ENCODE measurements around the gene COL8A2. TPM values are rescaled to one million over a fixed set of nuclear protein-coding genes. Genes with fewer than 3 reads are reported as not detected.

The COL8A2 gene
- total RNA-seq, 2 experiments from 2014 or later, result not detected

DNA sequence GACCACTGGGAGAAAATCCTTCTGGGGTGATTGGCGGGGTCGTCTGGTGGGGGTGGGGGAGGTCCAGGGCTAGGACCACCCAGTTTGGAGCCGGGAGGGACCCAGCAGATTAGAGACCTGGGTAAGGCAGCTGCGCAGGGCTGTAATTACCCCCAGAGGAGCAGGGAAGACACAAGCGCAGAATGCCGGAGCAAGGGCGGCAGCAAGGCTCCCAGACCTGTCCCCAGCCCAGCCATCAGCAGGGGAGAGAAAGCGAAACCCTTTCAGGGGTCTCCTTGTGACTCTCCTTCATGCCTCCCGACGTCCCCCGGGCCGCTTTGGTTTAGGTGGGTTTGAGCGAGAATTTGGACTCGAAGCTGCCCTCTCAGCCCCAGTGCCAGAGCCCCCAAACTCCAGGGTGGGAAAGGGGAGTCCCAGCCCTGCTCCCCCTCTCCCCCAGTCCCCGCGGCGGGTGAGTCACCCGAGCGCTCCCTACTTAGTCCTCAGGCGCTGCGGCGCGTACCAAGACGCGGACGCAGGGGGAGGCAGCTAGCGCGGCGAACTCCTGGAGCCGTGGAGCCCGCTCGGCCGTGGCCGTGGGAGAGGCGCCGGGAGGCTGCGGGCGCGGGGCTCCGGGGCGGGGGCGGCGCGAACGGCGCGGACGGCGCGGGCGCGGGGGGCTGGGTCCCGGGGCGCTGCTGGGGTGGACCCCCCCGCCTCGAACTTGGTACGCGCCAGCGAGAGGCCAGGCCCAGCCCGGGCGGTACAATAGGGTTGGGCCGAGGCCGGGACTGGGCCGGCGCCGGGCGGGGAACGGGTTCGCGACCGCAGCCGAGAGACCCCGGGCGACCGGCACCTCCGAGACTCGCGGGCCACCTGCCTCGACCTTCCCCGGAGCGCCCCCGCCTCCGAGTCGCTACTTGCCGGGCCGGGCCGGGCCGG, 30.6 kb upstream of the COL8A2 start, which contains the start of gene MAP7D1:
TSS of gene MAP7D1 (plus strand) at position 753 of the 921 bp plus-strand sequence. CDS start 258 bp downstream, outside the sequence.
- Mint-ChIP-seq H3K4me1 (peaks cover 68% of the 10 kb centered on the region), H3K36me3 (peaks cover 19% of the 10 kb centered on the region), H3K9me3 (ENCODE audit: low read depth) (no peaks in the 10 kb centered on the region), H3K4me3 (peak within 1 kb of the TSS; percentile 91), H3K27ac (peak within 1 kb of the TSS; percentile 92), H3K27me3 (no peaks in the 10 kb centered on the region)
- CTCF ChIA-PET, result interaction anchor here (1.6 to 5.5 kb wide), 3 partner anchors 21 to 34 kb away, joined by 5 to 30 read pairs (median 8); no protein-coding TSS in a partner anchor
- DNase-seq, result peak; percentile 87
- peak; percentile 73 for ATAC-seq

DNA sequence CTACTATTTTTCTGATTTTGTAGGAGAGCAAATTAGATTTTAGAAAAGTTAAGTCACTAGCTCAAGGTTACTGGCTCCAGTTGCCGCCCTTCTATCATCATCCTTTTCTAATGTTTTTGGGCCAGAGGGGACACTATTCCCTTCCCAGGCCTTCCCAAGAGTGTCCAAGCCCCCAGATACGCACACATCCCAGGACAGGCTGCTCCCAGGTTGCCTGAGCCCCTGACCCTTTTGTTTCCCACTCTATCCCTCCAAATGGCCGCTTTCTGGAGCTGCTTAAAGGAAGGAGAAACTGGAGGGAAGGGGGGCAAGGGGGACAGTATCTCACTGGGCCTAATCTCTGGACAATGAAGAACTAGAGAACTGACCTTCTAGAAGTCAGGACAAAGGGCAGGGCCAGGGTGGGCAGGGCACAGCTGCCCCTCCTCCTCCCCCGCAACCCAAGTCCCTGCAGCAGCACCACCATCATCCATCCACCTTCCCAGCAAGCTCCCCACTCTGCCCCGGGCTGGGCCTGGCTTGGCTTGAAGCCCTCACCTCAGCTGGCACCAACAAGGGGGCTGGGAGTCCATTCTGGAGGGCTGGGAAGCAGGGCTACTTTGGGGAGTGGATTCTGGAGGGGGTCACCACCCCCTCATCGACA, 29.9 kb upstream of the COL8A2 start:
- ATAC-seq (no peak), DNase-seq (no peak)
- CTCF ChIA-PET, result interaction anchor here (1.0 to 5.5 kb wide), 3 partner anchors 31 to 35 kb away, joined by 4 to 30 read pairs (median 5); no protein-coding TSS in a partner anchor

DNA sequence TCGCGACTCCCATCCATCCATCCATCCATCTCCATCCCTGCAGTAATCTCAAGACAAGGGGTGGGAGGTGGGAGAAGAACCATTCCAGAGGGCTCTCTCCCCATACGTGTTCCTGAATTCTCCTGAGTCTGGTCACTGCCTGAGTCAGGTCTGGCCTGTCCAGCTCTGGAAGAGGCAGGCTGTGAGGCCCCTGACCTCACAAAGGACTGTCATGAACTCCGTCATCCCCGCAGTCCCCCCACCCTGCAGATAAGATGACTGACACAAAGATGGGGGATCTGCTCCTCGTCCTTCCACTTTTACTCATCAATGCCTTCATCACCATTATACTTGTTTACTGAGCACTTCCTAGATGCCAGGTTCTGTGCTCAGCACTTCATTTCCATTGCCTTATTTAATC, 29.3 kb upstream of the COL8A2 start:
- ATAC-seq (no peak), DNase-seq (no peak)
- Mint-ChIP-seq H3K4me3 (peak overlapping the region; percentile 81), H3K4me1 (peaks cover 66% of the 10 kb centered on the region), H3K27ac (peak overlapping the region; percentile 92), H3K27me3 (no peaks in the 10 kb centered on the region), H3K36me3 (peaks cover 14% of the 10 kb centered on the region), H3K9me3 (ENCODE audit: low read depth) (no peaks in the 10 kb centered on the region)
- CTCF ChIA-PET, result interaction anchor here (1.0 to 5.5 kb wide), 4 partner anchors 32 to 131 kb away, joined by 4 to 30 read pairs (median 6); no protein-coding TSS in a partner anchor

More for the DNA sequence above, 29.9 kb upstream of the COL8A2 start:
- Mint-ChIP-seq H3K36me3 (peaks cover 18% of the 10 kb centered on the region), H3K27ac (peak overlapping the region; percentile 92), H3K4me1 (peaks cover 69% of the 10 kb centered on the region), H3K9me3 (ENCODE audit: low read depth) (no peaks in the 10 kb centered on the region), H3K4me3 (peak overlapping the region; percentile 81), H3K27me3 (no peaks in the 10 kb centered on the region)

DNA sequence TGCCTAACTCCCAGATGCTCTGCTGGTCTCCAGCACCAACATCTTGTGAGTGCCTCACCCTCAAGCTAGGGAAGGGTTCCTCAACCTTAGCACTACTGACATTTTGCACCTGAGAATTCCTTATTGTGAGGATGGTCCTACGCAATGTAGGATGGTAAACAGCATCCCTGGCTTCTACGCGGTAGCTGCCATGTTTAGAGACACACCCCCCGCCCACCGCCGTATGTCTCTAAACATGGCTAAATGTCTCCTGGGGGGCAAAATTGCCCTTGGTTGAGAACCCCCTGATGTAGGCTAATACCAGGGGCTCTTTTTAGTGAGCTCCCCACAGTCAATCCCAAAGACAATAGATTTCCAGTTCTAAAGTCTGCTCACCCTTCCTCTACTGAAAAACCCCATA, 28.5 kb upstream of the COL8A2 start:
- no peak for DNase-seq
- Mint-ChIP-seq H3K27me3 (no peaks in the 10 kb centered on the region), H3K4me3 (no peak overlapping the region), H3K27ac (peak overlapping the region; percentile 40), H3K9me3 (ENCODE audit: low read depth) (no peaks in the 10 kb centered on the region), H3K36me3 (peaks cover 11% of the 10 kb centered on the region), H3K4me1 (peaks cover 65% of the 10 kb centered on the region)
- no peak for ATAC-seq
- CTCF ChIA-PET, result interaction anchor here (1.7 to 5.5 kb wide), 2 partner anchors 35 to 132 kb away, joined by 6 to 30 read pairs; no protein-coding TSS in a partner anchor

DNA sequence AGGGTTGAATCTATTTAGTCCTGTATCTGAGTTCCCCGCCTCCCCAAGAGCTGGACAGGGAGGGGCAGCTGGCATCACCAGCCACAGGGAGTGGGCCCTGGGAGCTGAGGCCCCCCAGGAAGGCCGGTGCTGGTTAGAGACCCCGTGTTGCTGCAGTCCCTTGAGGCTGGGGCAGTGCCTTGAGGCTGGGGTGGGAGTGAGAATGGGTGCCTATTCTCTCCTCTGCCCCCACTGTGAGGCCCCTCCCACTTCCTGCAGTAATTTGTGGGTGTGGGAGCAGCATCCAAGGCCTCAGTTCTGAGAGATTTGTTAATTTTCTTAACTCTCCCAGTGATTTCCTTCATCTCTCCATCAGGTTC, 26.8 kb upstream of the COL8A2 start:
- Mint-ChIP-seq H3K36me3 (peaks cover 6% of the 10 kb centered on the region), H3K9me3 (ENCODE audit: low read depth) (no peaks in the 10 kb centered on the region), H3K27me3 (no peaks in the 10 kb centered on the region), H3K4me3 (peak overlapping the region; percentile 21), H3K4me1 (peaks cover 66% of the 10 kb centered on the region), H3K27ac (peak overlapping the region; percentile 87)
- CTCF ChIA-PET, result interaction anchor here (1.3 to 4.2 kb wide), 6 partner anchors 10 to 268 kb away, joined by 3 to 145 read pairs (median 24); partner anchors contain the start of gene THRAP3
- peak; percentile 80 for DNase-seq
- no peak for ATAC-seq

DNA sequence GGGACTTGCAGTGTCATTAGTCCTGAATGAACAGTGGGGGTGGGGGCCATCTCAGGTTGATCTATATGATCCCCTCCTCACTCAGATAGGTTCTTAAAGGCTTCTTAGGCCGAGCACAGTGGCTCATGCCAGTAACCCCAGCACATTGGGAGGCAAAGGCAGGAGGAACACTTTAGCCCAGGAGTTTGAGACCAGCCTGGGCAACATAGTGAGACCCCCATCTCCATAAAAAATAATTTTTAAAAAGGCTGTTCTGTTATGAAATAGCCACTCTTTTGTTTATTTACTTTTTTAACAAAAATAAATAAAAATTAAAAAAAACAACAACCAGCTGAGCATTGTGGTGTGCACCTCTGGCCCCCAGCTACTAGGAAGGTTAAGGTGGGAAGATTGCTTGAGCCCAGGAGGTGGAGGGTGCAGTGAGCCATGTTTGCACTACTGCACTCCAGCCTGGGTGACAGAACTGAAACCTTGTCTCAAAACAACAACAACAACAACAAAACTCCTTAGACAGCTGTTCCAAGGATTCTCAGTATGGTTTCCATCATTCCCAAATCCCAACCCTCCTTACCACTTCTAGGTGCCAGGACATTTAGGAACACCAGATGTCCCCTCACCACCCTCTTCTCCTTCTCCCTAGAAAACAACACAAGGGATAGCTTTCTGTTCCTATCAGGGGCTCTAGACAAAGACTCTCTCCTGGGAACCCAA, 26.3 kb upstream of the COL8A2 start:
- no peaks in the 10 kb centered on the region for H3K27me3 Mint-ChIP-seq
- peak overlapping the region; percentile 93 for H3K4me3 Mint-ChIP-seq
- no peak for ATAC-seq
- H3K4me1 Mint-ChIP-seq, result peaks cover 69% of the 10 kb centered on the region
- DNase-seq, result no peak
- CTCF ChIA-PET, result interaction anchor here (1.3 to 4.2 kb wide), 8 partner anchors 11 to 269 kb away, joined by 3 to 145 read pairs (median 12); partner anchors contain the start of gene THRAP3
- peak overlapping the region; percentile 89 for H3K27ac Mint-ChIP-seq
- peaks cover 9% of the 10 kb centered on the region for H3K36me3 Mint-ChIP-seq
- no peaks in the 10 kb centered on the region for H3K9me3 Mint-ChIP-seq (ENCODE audit: low read depth)

DNA sequence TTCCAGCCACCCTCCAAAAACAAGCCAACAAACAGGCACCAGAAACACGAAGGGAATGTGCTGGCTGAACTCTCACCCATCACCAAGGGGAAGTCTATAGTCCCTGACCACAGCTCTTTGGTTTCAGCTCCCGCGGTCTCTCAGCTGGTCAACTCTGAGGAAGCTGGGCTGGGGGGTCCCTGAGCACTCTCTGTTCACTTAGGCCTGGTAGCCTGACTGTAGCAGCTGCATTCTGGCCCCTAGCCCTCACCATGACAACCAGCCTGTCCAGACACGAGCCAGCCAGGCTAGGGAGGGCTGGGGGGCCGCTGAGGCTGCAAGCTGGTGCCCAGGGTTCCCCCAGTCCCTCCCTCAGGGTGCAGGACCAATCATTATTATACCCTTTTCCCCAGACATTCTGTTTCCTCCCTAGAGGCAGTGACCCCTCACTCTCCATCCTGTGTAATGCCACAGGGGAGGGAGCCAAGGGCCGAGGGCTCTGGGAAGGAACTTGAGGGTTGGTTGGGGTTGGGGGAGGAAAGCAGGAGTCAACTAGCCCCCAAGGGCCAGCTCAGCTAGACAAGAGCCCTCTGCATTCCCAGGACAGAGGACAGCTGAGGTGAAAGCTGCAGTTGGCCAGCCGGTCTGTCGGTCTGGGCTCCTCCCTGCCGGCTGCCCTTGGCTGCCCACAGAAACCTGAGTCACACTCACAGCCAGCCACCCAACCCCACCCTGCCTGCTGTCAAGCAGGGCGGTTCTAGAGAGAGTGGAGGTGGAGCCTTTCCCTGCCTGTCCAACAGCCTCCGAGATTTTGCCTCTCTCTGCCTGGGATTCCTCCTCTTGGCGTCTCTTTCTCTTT, 25.5 kb upstream of the COL8A2 start:
- peak; percentile 92 for DNase-seq
- Mint-ChIP-seq H3K27ac (peak overlapping the region; percentile 89), H3K27me3 (no peaks in the 10 kb centered on the region), H3K4me3 (peak overlapping the region; percentile 93), H3K9me3 (ENCODE audit: low read depth) (no peaks in the 10 kb centered on the region), H3K4me1 (peaks cover 69% of the 10 kb centered on the region), H3K36me3 (peaks cover 9% of the 10 kb centered on the region)
- CTCF ChIA-PET, result interaction anchor here (0.7 to 5.9 kb wide), 43 partner anchors 11 to 274 kb away, joined by 3 to 145 read pairs (median 6); partner anchors contain the start of genes ADPRS, SH3D21 and THRAP3
- peak; percentile 65 for ATAC-seq

DNA sequence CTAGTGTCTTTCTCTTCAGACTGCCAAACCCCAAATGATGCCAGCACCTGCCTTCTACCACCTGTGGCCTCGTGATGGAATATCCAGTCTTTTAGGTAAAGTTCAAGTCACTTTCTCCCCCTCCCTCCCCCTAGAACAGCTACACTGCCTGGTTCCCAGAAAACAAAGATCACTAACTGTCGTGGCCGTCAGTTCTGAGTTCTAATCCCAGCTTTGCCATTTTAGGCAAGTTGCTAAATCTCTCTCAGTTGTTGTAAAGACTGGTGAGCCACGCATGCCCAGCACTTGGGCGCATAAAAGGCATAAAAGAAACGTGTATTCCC, 24.9 kb upstream of the COL8A2 start:
- Mint-ChIP-seq H3K4me3 (peak overlapping the region; percentile 93), H3K27me3 (no peaks in the 10 kb centered on the region), H3K27ac (peak overlapping the region; percentile 89), H3K4me1 (peaks cover 67% of the 10 kb centered on the region), H3K9me3 (ENCODE audit: low read depth) (no peaks in the 10 kb centered on the region), H3K36me3 (peaks cover 9% of the 10 kb centered on the region)
- CTCF ChIA-PET, result interaction anchor here (0.7 to 5.9 kb wide), 46 partner anchors 12 to 301 kb away, joined by 3 to 145 read pairs (median 5); partner anchors contain the start of genes ADPRS, OSCP1, SH3D21 and THRAP3
- DNase-seq, result no peak
- no peak for ATAC-seq

DNA sequence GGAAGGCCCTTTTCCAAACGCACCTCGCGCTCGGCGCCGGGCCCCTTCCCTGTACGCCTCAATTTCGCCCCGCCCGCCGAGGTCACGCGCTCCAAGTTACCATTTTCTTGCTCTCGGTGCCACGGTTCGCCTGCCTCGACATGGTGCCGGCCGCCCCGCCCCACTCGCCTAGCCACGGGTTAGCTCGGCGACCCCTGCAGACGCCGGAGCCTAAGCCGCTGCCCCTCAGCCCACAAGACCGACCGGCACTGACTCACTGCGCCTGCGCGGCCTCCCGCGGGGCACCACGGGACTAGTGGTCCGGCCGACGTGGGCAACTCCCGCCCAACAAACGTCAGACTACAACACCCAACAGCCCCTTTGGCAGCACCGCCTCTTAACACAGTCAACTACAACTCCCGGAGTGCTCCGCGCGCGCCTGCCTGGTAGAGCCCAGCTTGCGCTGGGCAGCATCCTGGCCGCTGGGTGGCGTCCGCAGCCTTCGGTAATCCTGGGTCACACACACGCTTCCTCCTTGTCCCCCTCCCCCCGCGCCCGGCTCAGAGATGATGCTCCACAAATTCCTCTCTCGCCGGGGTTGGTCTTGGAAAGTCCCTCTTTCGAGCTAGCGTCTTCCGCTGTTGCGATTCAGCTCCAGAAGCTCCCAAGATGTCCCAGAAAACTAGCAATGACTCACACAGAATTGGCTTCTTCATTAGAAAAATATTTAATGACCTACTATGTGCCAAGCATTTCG, 24.4 kb upstream of the COL8A2 start, which contains the start of gene TRAPPC3:
TSS of gene TRAPPC3 (minus strand) at position 250 of the 736 bp plus-strand sequence. CDS start at position 142, 108 bp downstream.
- CTCF ChIA-PET, result interaction anchor here (0.6 to 5.9 kb wide), 53 partner anchors 10 to 301 kb away, joined by 3 to 145 read pairs (median 4); partner anchors contain the start of genes ADPRS, OSCP1, SH3D21 and THRAP3
- Mint-ChIP-seq H3K27ac (peak within 1 kb of the TSS; percentile 89), H3K9me3 (ENCODE audit: low read depth) (no peaks in the 10 kb centered on the region), H3K4me1 (peaks cover 66% of the 10 kb centered on the region), H3K36me3 (peaks cover 13% of the 10 kb centered on the region), H3K4me3 (peak within 1 kb of the TSS; percentile 93), H3K27me3 (no peaks in the 10 kb centered on the region)
- DNase-seq (peak; percentile 100), ATAC-seq (peak; percentile 92)

DNA sequence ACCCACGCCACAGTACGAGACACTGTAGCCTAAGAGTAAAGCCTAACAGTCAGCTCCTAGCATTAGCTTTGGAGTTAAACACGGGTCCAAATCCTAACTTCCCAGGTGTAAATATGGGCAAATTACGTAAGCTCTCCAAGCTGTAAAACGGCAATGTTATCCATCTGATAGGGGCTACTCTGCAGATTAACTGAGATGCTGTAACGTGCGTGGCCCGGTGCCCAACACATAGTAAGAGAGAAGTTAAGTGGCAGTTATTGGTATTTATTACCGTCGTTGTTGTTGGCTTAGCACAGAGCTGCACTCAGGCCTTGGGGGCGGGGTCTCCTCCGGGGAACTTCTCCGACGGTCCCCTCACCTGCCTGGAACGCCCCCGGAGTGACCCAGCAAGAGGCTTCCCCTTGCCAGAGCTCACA, 23.8 kb upstream of the COL8A2 start:
- no peaks in the 10 kb centered on the region for H3K9me3 Mint-ChIP-seq (ENCODE audit: low read depth)
- DNase-seq (no peak), ATAC-seq (no peak)
- H3K36me3 Mint-ChIP-seq, result peaks cover 13% of the 10 kb centered on the region
- peak overlapping the region; percentile 89 for H3K27ac Mint-ChIP-seq
- H3K27me3 Mint-ChIP-seq, result no peaks in the 10 kb centered on the region
- peaks cover 62% of the 10 kb centered on the region for H3K4me1 Mint-ChIP-seq
- peak overlapping the region; percentile 93 for H3K4me3 Mint-ChIP-seq
- CTCF ChIA-PET, result interaction anchor here (0.6 to 5.9 kb wide), 39 partner anchors 9 to 302 kb away, joined by 3 to 145 read pairs (median 7); partner anchors contain the start of genes ADPRS, OSCP1, SH3D21 and THRAP3

DNA sequence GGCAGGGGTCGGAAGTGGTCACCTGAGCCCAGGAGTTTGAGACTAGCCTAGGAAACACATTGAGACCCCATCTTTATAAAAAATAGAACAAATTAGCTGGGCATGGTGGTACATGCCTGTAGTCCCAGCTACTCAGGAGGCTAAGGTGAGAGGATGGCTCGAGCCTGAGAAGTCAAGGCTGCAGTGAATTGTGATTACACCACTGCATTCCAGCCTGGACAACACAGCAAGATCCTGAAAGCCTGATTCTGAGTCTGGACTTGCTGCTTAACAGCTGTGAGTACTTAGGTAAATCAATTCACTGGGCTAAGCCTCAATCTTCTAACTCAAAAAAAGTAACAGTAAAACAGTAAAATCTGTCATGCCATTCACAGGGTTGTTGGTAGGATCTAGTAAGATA, 19.4 kb upstream of the COL8A2 start:
- CTCF ChIA-PET, result interaction anchor here (1.2 to 5.9 kb wide), 3 partner anchors 10 to 44 kb away, joined by 3 to 48 read pairs (median 6); no protein-coding TSS in a partner anchor
- Mint-ChIP-seq H3K36me3 (peaks cover 23% of the 10 kb centered on the region), H3K4me3 (no peak overlapping the region), H3K9me3 (ENCODE audit: low read depth) (no peaks in the 10 kb centered on the region), H3K4me1 (peaks cover 53% of the 10 kb centered on the region), H3K27me3 (no peaks in the 10 kb centered on the region), H3K27ac (no peak overlapping the region)
- ATAC-seq (no peak), DNase-seq (no peak)

Measured in activated CD8-positive, alpha-beta memory T cell treated with anti-CD3 and anti-CD28 coated beads, Interleukin-2, amount 10 ng/mL, durations not matched to agents 7 days and 5 days (primary cell).